Urothelium cell line (cell line): ENCODE measurements around the gene RB1.
"Not testable (repeated sequence)": the region's sequence is repeated elsewhere in the genome, so short reads cannot be mapped to it uniquely, and the experiment has no call there.

ENCODE experiments used
- DNase-seq: peaks from one replicate; pipeline ENCODE4 v3.0.0; 2011; ENCODE audit warnings: low spot score, mixed read lengths
- FAIRE-seq: peaks from 2 replicates; lab custom pipeline; 2011; peaks lifted over from hg19 to GRCh38; lab: Jason Lieb, UNC

Gene RB1

GRCh38 chr13:48446464-48446863 lies 142.9 kb downstream of the RB1 start:
- no peak for DNase-seq
- FAIRE-seq, result no peak

DNA sequence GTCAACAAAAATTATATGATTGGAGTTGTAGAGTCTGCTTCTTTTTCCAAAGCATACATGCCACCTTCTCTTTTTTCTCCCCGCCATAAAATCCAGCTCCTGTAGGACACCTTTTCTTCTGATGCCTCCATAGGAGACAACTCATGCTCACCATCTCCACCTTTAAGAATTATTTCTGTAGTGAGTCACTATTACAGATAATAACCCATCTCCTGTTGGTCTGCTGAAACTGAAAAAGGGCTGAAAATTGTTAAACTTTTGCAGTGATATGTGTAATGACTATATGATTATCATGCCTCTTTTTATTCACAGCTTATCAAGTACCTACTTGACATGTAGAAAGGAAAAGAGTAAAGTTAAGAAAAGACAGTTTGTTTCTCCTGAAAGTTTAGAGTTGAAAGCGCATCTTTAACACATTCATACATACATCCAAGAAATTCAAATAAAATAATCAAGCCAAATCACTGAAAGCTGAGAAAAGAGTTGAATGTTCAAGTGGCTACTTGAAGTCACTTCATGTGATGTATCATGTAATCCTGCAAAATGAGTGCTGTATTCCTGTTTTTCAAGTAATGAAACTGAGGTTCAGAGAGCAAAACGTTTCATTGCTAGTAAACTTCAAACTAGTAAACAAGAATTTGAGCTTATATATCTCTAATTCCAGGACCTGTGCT lies 144.9 kb downstream of the RB1 start:
- DNase-seq, result no peak
- FAIRE-seq, result no peak

GRCh38 chr13:48448959-48449614 lies 145.5 kb downstream of the RB1 start:
- DNase-seq (no peak), FAIRE-seq (no peak)

GRCh38 chr13:48449656-48450055 lies 146.1 kb downstream of the RB1 start:
- no peak for DNase-seq
- FAIRE-seq, result no peak

DNA sequence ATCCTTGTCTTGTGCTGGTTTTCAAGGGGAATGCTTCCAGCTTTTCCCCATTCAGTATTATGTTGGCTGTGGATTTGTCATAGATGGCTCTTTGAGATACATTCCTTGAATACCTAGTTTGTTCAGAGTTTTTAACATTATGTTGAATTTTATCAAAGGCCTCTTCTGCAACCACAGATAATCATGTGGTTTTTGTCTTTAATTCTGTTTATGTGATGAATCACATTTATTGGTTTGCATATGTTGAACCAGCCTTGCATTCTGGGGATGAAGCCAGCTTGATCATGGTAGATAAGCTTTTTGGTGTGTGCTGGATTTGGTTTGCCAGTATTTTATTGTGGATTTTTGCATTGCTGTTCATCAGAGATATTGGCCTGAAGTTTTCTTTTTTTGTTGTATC lies 147.6 kb downstream of the RB1 start:
- not testable (repeated sequence) for FAIRE-seq, DNase-seq

DNA sequence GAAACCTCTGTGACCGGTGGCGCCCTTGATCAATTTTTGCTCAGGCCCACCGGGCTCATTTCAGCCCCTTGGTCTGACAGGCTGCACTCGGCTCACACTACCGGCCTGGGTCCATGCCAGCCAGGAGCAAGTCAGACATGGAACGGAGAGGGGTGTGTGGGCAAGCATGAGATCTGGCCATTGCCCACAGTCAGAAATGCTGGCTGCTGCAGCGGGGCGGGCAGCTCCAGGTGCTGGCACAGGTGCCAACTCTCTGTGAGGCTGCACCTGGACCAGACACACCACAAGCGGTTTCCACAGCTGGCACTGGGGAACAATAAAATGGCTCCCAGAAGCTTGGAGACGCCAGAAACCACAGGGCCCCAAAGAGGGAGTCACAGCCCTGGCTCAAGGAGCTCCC lies 153.0 kb downstream of the RB1 start:
- DNase-seq (no peak), FAIRE-seq (no peak)

DNA sequence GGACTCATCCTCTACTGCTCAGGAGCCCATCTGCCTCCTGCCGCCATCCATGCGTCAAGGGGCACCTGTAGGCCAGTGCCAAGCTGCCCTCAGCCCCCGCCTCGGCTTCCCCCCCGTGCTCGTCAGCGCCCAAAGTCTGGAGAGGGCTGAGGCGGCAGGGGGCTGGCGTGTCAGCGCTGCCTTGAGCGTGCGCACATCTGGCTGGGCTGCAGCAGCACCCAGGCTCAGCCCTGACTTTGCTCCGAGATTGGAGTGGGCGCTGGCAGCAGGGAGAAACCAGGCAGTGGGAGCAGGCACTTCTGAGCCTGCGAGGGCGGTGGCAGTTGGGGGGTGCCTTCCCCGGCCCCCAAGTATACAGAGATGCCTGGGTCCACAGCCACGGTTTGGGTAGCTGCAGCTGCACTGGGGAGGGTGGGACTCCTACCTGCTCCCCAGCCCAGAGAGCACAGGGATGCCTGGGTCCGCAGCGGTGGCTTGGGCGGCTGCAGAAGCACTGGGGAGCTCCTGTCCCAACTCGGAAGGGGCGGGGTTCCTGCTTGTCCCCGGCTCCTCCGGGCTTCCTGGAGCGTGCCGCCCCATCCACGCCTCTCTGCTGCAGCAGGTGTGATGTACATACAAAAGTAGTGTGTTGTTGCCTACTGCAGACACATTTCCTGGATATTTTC lies 154.2 kb downstream of the RB1 start:
- no peak for DNase-seq
- no peak for FAIRE-seq

DNA sequence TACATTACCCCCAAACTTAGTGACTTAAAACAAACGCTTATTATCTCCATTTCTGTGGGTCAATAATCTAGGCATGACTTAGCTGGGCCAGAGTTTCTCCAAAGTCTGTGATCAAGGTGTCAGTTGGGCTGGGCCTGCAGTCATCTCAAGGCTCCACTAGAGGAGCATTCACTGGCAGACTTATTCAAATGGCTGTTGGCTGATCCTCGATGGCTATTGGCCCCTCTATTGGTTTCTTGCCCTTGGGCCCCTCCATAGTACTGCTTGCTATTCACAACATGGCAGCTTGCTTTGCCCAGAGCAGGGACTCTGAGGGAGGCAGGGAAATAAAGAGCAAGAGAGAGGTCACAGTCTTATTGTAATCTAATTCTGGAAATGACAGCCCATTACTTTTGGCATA lies 171.7 kb downstream of the RB1 start:
- DNase-seq, result no peak
- FAIRE-seq, result no peak

GRCh38 chr13:48476215-48476614 lies 172.7 kb downstream of the RB1 start:
- DNase-seq (no peak), FAIRE-seq (no peak)

DNA sequence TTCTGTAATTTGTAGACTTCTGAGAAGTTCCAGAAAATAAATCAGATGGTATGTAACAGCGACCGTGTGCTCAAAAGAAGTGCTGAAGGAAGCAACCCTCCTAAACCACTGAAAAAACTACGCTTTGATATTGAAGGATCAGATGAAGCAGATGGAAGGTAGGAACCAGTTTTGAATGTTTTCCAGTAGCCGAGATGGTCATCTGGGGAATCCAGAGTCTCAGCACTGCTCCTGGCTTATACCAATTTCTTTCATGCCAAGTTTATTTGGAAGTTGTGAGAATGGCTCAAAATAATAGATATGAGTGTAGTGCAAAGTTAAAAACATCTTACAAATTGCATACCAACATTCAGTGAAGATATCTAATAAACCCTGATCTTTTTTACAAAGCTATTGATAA lies 173.1 kb downstream of the RB1 start:
- FAIRE-seq (no peak), DNase-seq (no peak)

DNA sequence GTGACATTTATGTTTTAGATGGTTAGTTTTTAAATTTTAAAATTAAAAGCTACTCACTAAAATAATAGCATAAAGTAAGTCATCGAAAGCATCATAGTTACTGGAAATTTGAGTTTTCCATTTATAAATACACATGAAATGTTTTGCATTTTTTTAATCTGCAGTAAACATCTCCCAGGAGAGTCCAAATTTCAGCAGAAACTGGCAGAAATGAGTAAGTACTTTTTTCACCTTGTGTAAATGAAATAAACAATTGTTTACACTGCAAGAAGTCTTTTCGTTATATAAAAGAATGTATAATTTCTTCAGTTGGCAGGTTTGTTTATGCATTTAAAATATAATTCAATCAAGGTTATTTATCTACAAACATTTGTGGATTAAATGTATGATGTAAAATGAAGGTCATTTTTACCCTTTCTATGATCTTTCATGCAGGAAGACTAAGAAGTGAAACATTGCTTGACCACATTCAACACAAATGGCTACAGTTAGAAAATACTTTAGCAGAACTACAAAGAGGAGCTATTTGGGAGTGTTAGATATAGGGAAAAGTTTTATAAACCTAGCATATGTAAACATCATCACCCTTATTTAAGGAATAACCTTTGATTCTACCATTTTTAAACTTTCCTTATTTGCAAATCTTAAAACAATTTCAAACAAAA lies 173.8 kb downstream of the RB1 start:
- DNase-seq, result no peak
- no peak for FAIRE-seq

- no peak for FAIRE-seq
- DNase-seq, result no peak
Measured at GRCh38 chr13:48478391-48478790, 174.8 kb downstream of the RB1 start.

DNA sequence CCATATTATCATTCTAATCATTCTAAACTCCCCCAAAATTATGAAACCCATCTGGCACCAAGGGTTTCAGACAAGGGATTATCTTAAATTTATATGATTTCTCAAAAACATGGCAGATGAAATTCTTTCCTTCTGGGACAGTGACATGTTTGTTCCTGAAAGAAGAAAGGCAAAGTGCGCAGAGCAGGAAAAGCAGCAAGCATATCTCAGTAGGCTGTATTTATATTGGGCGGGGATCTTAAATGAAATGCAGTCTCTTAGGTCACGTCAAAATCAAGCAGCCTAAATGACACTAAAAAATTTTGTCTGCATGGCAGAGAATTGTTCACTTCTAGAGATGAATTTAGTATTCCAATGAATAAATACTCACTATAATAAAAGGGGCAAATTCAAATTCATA lies 180.0 kb downstream of the RB1 start:
- FAIRE-seq (no peak), DNase-seq (no peak)

DNA sequence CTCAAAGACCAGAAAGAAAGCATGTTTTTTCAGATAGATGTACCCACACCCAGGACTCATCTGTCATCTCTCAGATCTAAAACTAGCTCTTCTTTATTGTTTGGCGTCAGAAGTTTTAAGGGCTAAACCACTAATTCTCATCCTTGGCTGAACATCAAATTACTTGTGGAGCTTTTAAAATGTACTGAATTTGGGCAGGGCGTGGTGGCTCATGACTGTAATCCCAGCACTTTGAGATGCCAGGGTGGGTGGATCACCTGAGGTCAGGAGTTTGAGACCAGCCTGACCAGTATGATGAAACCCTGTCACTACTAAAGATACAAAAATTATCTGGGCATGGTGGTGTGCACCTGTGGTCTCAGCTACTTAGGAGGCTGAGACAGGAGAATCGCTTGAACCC lies 181.9 kb downstream of the RB1 start:
- FAIRE-seq, result no peak
- no peak for DNase-seq

DNA sequence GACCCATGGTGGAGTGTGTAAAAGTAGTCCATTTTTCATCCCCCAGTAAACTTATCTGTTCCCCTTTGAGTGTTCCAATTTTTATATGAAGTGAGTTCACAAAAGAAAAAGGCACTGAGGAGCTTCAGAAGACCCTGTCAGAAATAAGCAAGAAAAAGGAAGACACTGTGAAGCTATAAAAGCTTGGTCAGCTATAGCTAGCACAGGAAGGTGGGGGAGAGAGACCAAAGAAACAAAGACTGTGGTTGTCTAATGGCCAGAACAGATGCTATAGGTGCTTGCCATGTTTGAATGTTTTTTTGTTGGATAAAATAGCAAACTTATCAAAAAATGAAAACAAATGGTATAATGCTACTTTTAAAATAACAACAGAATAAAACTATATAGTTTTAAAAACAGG lies 182.8 kb downstream of the RB1 start:
- DNase-seq (no peak), FAIRE-seq (no peak)

- DNase-seq, result no peak
- no peak for FAIRE-seq
Measured at GRCh38 chr13:48486836-48487235, 183.3 kb downstream of the RB1 start.

DNA sequence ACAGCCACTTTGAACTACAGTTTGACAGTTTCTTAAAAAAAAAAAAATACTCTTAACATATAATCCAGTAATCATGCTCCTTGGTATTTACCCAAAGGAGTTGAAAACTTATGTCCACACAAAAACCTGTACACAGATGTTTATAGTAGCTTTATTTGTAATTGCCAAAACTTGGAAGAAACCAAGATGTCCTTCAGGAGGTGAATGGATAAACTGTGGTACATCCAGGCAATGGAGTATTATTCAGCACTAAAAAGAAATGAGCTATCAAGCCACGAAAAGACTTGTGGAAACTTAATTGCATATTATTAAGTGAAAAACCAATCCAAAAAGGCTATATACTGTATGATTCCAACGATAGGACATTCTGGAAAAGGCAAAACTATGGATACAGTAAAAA lies 184.4 kb downstream of the RB1 start:
- DNase-seq (no peak), FAIRE-seq (no peak)

GRCh38 chr13:48488995-48489394 lies 185.4 kb downstream of the RB1 start:
- DNase-seq, result no peak
- FAIRE-seq, result no peak

DNA sequence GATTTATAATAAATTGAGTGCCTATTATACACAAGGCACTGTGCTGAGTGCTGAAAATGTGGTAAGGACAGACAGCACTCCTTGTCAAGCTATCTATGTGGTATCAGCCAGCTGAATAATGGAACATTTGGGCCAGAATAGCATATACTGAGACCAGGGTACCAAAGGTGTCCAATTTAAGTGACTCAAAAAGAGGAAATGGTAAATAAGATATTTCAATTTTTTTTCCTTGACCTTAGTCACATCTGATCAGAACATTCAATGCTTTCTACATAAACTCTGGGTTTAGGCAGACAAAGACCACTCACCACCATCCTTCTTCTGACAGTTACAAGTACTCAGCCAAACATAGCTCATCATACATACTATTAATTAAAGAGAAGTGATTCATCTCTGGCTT lies 186.1 kb downstream of the RB1 start:
- FAIRE-seq, result no peak

GRCh38 chr13:48490241-48490640 lies 186.7 kb downstream of the RB1 start:
- no peak for FAIRE-seq

More for the DNA sequence above, 186.1 kb downstream of the RB1 start:
- DNase-seq, result no peak

GRCh38 chr13:48491423-48492095 lies 188.0 kb downstream of the RB1 start:
- FAIRE-seq (no peak), DNase-seq (no peak)

More at GRCh38 chr13:48490241-48490640, 186.7 kb downstream of the RB1 start:
- no peak for DNase-seq
